ENCODE results near the gene SMYD3.

GRCh38 chr1:246447501-246447900, 59.6 kb downstream of the SMYD3 start:
- TF ChIP-seq, protein P1, sequence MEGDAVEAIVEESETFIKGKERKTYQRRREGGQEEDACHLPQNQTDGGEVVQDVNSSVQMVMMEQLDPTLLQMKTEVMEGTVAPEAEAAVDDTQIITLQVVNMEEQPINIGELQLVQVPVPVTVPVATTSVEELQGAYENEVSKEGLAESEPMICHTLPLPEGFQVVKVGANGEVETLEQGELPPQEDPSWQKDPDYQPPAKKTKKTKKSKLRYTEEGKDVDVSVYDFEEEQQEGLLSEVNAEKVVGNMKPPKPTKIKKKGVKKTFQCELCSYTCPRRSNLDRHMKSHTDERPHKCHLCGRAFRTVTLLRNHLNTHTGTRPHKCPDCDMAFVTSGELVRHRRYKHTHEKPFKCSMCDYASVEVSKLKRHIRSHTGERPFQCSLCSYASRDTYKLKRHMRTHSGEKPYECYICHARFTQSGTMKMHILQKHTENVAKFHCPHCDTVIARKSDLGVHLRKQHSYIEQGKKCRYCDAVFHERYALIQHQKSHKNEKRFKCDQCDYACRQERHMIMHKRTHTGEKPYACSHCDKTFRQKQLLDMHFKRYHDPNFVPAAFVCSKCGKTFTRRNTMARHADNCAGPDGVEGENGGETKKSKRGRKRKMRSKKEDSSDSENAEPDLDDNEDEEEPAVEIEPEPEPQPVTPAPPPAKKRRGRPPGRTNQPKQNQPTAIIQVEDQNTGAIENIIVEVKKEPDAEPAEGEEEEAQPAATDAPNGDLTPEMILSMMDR (conservative IDR thresholded peaks at IDR 0.05), result no peak
- TF ChIP-seq EZH2 (IDR thresholded peaks at IDR 0.05; ENCODE audit: low read depth), result no peak
